Liver (tissue), 9 donors: ENCODE measurements around the gene ABCC1. TPM values are rescaled to one million over a fixed set of nuclear protein-coding genes. Genes with fewer than 3 reads are reported as not detected.

ENCODE experiments used
- DNase-seq: peaks from one replicate; pipeline ENCODE4 v3.0.0-alpha.2; 2017; ENCODE audit warnings: low spot score
- H3K27ac ChIP-seq, 2 donors: one replicate each; pipeline ENCODE4 v1.7.0; 2013; ENCODE audit warnings: inconsistent platforms in 2 of 2, low read length in 2 of 2, control low read depth in 1 of 2, low read depth in 1 of 2, mild to moderate bottlenecking in 1 of 2
- H3K27me3 ChIP-seq, 4 donors: one replicate each; pipeline versions ENCODE4 v1.6.1 to v1.7.0; 2013; ENCODE audit warnings: low read length in 3 of 4, inconsistent platforms in 1 of 4, mild to moderate bottlenecking in 1 of 4, moderate library complexity in 1 of 4; ENCODE audit not compliant: control insufficient read depth in 4 of 4, insufficient read depth in 4 of 4
- H3K36me3 ChIP-seq, 4 donors: one replicate each; pipeline versions ENCODE4 v1.6.1 to v1.7.0; 2013; ENCODE audit warnings: low read length in 3 of 4, mild to moderate bottlenecking in 3 of 4, low read depth in 1 of 4, moderate library complexity in 1 of 4; ENCODE audit not compliant: control insufficient read depth in 4 of 4, insufficient read depth in 3 of 4
- H3K4me1 ChIP-seq, 4 donors: one replicate each; pipeline versions ENCODE4 v1.6.1 to v1.7.0; 2013; ENCODE audit warnings: low read length in 3 of 4, mild to moderate bottlenecking in 3 of 4, moderate library complexity in 1 of 4; ENCODE audit not compliant: control insufficient read depth in 4 of 4, insufficient read depth in 4 of 4
- H3K4me3 ChIP-seq, 3 donors: one replicate each; pipeline versions ENCODE4 v1.6.1 to v1.7.0; 2013; ENCODE audit warnings: low read length in 3 of 3, control low read depth in 1 of 3, low read depth in 1 of 3, mild to moderate bottlenecking in 1 of 3
- H3K9ac ChIP-seq, 2 donors: one replicate each; pipeline ENCODE4 v1.7.0; 2013; ENCODE audit warnings: low read length in 2 of 2, mild to moderate bottlenecking in 2 of 2, moderate library complexity in 2 of 2, control low read depth in 1 of 2, low read depth in 1 of 2
- H3K9me3 ChIP-seq, 4 donors: one replicate each; pipeline versions ENCODE4 v1.6.1 to v1.7.0; 2013; ENCODE audit warnings: low read length in 3 of 4; ENCODE audit not compliant: control insufficient read depth in 4 of 4
- CTCF ChIP-seq: fragments of 150-350 bp; IDR thresholded peaks from 2 replicates; pipeline ENCODE4 v1.5.1; 2017; ENCODE audit warnings: improper control_type of control experiment, low read depth, low read length; ENCODE audit not compliant: missing input control
- EGR1 ChIP-seq, 2 donors: IDR thresholded peaks; 2 replicates each; pipeline ENCODE4 v1.6.1; 2016 to 2018; ENCODE audit warnings: antibody characterized with exemption in 2 of 2, low read depth in 2 of 2
- FOXA1 ChIP-seq: IDR thresholded peaks from 2 replicates; pipeline ENCODE4 v1.6.1; 2016; ENCODE audit warnings: antibody characterized with exemption
- FOXA2 ChIP-seq: IDR thresholded peaks from 2 replicates; pipeline ENCODE4 v1.6.1; 2016; ENCODE audit warnings: antibody characterized with exemption
- GABPA ChIP-seq, 2 donors: IDR thresholded peaks in 1 of 2; conservative IDR thresholded peaks in 1 of 2; 2 replicates each; pipeline ENCODE4 v1.6.1; 2016; ENCODE audit warnings: antibody characterized with exemption in 2 of 2, mild to moderate bottlenecking in 1 of 2, moderate library complexity in 1 of 2
- HNF4A ChIP-seq, 2 donors: conservative IDR thresholded peaks; 2 replicates each; pipeline ENCODE4 v1.6.1; 2016; ENCODE audit warnings: antibody characterized with exemption in 2 of 2, mild to moderate bottlenecking in 2 of 2
- HNF4G ChIP-seq: IDR thresholded peaks from 2 replicates; pipeline ENCODE4 v1.6.1; 2016; ENCODE audit warnings: antibody characterized with exemption
- JUND ChIP-seq, 2 donors: IDR thresholded peaks; 2 replicates each; pipeline ENCODE4 v1.6.1; 2016; ENCODE audit warnings: antibody characterized with exemption in 2 of 2
- NR2F2 ChIP-seq: IDR thresholded peaks from 2 replicates; pipeline ENCODE4 v1.6.1; 2016; ENCODE audit warnings: antibody characterized with exemption
- RAD21 ChIP-seq, 2 donors: IDR thresholded peaks; 2 replicates each; pipeline ENCODE4 v1.6.1; 2016; ENCODE audit warnings: antibody characterized with exemption in 2 of 2, mild to moderate bottlenecking in 2 of 2
- RXRA ChIP-seq, 2 donors: IDR thresholded peaks; 2 replicates each; pipeline ENCODE4 v1.6.1; 2017 to 2018; ENCODE audit warnings: antibody characterized with exemption in 2 of 2, mild to moderate bottlenecking in 1 of 2
- SP1 ChIP-seq: IDR thresholded peaks from 2 replicates; pipeline ENCODE4 v1.6.1; 2018; ENCODE audit warnings: antibody characterized with exemption, mild to moderate bottlenecking
- TAF1 ChIP-seq: conservative IDR thresholded peaks from 2 replicates; pipeline ENCODE4 v1.6.1; 2016; ENCODE audit warnings: antibody characterized with exemption, mild to moderate bottlenecking
- YY1 ChIP-seq: IDR thresholded peaks from 2 replicates; pipeline ENCODE4 v1.6.1; 2016; ENCODE audit warnings: antibody characterized with exemption, mild to moderate bottlenecking
- ZBTB33 ChIP-seq: IDR thresholded peaks from 2 replicates; pipeline ENCODE4 v1.6.1; 2016; ENCODE audit warnings: antibody characterized with exemption
- WGBS: extraction: QIAGEN DNeasy Blood & Tissue Kit; methylation state at CpG from one replicate; pipeline ENCODE4 v1.1.7; 2013; 5-methylcytosine and 5-hydroxymethylcytosine counted together
- polyA plus RNA-seq, 2 donors: library from polyadenylated mRNA; stranded (reverse) in 1 of 2; unstranded in 1 of 2; fragments of 200-250 nt in 1 of 2; fragments of >200 nt in 1 of 2; fragmentation: Nextera tagmentation in 1 of 2; extraction: Ambion mirVana in 1 of 2; gene quantifications; one replicate each; pipeline versions ENCODE4 v1.2.1 to v1.2.3, GENCODE V29; 2013 to 2015
- total RNA-seq, 2 donors: library from RNA; depleted of rRNA; stranded (reverse); fragments of >200 nt; gene quantifications; one replicate each; pipeline ENCODE4 v1.2.3, GENCODE V29; 2014
- TF ChIP-seq, protein P1 (sequence below): IDR thresholded peaks from 2 replicates; pipeline ENCODE4 v1.6.1; 2016; ENCODE audit warnings: antibody characterized with exemption
- TF ChIP-seq, protein P2 (sequence below): IDR thresholded peaks from 2 replicates; pipeline ENCODE4 v1.6.1; 2016; ENCODE audit warnings: antibody characterized with exemption
- TF ChIP-seq, protein P3 (sequence below): IDR thresholded peaks from 2 replicates; pipeline ENCODE4 v1.6.1; 2016; ENCODE audit warnings: antibody characterized with exemption, mild to moderate bottlenecking
- donor health status: healthy.
- donor health status: healthy.
- donor health status: healthy.
- donor health status: healthy.
- donor health status: healthy.

Gene ABCC1
- total and polyA plus RNA-seq, 4 donors = 0.85 to 7.7 (median 4.2) TPM

- no peak for DNase-seq
- no peak overlapping the region for H3K27ac ChIP-seq
- WGBS = 95% methylated on average over 14 of the region's 14 CpGs
- H3K36me3 ChIP-seq = no peaks in the 10 kb centered on the region
- no peaks in the 10 kb centered on the region for H3K27me3 ChIP-seq
- H3K4me1 ChIP-seq = no peaks in the 10 kb centered on the region
- H3K9ac ChIP-seq = no peak overlapping the region
- no peaks in the 10 kb centered on the region for H3K9me3 ChIP-seq
- no peak overlapping the region for H3K4me3 ChIP-seq
- TF ChIP-seq YY1 (no peak), FOXA2 (no peak), ZBTB33 (no peak), NR2F2 (no peak), EGR1 (IDR thresholded peaks at IDR 0.05; ENCODE audit: low read depth in 2 of 2) (no peak), GABPA (IDR thresholded peaks at IDR 0.05 in 1 of 2, conservative IDR thresholded peaks at IDR 0.05 in 1 of 2) (no peak), CTCF (no peak), SP1 (no peak)
- TF ChIP-seq, protein P1, sequence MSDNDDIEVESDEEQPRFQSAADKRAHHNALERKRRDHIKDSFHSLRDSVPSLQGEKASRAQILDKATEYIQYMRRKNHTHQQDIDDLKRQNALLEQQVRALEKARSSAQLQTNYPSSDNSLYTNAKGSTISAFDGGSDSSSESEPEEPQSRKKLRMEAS = no peak
Observed at GRCh38 chr16:16105646-16106045, 156.2 kb downstream of the ABCC1 start.

DNA sequence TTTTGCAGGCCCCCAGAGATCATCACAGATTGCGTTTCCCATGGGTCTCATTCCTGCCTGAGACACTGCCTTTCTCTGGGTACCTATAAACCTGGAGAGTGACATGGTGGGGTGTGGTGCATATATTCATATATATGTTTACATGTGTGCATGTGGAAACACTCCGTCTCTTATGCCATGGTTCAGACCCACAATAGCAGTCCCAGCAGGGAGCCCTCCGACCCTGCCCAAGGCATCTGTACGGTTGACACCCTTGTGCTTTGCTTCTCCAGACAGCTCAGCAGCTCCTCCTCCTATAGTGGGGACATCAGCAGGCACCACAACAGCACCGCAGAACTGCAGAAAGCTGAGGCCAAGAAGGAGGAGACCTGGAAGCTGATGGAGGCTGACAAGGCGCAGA is 157.1 kb downstream of the ABCC1 start:
- 92% methylated on average over 6 of the region's 6 CpGs for WGBS
- no peaks in the 10 kb centered on the region for H3K4me1 ChIP-seq
- H3K9ac ChIP-seq = no peak overlapping the region
- DNase-seq = no peak
- no peaks in the 10 kb centered on the region for H3K9me3 ChIP-seq
- TF ChIP-seq, protein P2, sequence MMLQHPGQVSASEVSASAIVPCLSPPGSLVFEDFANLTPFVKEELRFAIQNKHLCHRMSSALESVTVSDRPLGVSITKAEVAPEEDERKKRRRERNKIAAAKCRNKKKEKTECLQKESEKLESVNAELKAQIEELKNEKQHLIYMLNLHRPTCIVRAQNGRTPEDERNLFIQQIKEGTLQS = no peak
- TF ChIP-seq HNF4G (no peak), CTCF (no peak), FOXA1 (no peak), YY1 (no peak), SP1 (no peak), RXRA (IDR thresholded peaks at IDR 0.05) (no peak), TAF1 (no peak), RAD21 (IDR thresholded peaks at IDR 0.05) (no peak), ZBTB33 (no peak), NR2F2 (no peak), JUND (IDR thresholded peaks at IDR 0.05) (no peak), HNF4A (conservative IDR thresholded peaks at IDR 0.05) (no peak), EGR1 (IDR thresholded peaks at IDR 0.05; ENCODE audit: low read depth in 2 of 2) (no peak), FOXA2 (no peak), GABPA (IDR thresholded peaks at IDR 0.05 in 1 of 2, conservative IDR thresholded peaks at IDR 0.05 in 1 of 2) (no peak)
- TF ChIP-seq, protein P1 = no peak
- TF ChIP-seq, protein P3, sequence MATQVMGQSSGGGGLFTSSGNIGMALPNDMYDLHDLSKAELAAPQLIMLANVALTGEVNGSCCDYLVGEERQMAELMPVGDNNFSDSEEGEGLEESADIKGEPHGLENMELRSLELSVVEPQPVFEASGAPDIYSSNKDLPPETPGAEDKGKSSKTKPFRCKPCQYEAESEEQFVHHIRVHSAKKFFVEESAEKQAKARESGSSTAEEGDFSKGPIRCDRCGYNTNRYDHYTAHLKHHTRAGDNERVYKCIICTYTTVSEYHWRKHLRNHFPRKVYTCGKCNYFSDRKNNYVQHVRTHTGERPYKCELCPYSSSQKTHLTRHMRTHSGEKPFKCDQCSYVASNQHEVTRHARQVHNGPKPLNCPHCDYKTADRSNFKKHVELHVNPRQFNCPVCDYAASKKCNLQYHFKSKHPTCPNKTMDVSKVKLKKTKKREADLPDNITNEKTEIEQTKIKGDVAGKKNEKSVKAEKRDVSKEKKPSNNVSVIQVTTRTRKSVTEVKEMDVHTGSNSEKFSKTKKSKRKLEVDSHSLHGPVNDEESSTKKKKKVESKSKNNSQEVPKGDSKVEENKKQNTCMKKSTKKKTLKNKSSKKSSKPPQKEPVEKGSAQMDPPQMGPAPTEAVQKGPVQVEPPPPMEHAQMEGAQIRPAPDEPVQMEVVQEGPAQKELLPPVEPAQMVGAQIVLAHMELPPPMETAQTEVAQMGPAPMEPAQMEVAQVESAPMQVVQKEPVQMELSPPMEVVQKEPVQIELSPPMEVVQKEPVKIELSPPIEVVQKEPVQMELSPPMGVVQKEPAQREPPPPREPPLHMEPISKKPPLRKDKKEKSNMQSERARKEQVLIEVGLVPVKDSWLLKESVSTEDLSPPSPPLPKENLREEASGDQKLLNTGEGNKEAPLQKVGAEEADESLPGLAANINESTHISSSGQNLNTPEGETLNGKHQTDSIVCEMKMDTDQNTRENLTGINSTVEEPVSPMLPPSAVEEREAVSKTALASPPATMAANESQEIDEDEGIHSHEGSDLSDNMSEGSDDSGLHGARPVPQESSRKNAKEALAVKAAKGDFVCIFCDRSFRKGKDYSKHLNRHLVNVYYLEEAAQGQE = no peak
- H3K4me3 ChIP-seq = no peak overlapping the region
- H3K36me3 ChIP-seq = peaks cover 0 to under 1% (median 0%) of the 10 kb centered on the region in 4 donors
- H3K27me3 ChIP-seq = no peaks in the 10 kb centered on the region
- no peak overlapping the region for H3K27ac ChIP-seq
